Sigmoid colon (tissue), 4 donors: ENCODE measurements around the gene RPL14.

Experiments
- EP300 ChIP-seq, 4 donors: sonication (generic); formaldehyde crosslinking; IDR thresholded peaks; one replicate each; pipeline ENCODE4 v1.6.1; 2017; ENCODE audit warnings: antibody characterized with exemption in 4 of 4
- POLR2A ChIP-seq, 2 donors: fragments of 450-650 bp; IDR thresholded peaks; one replicate each; pipeline ENCODE4 v1.6.1; 2016; ENCODE audit warnings: antibody characterized with exemption in 2 of 2, mild to moderate bottlenecking in 2 of 2, moderate library complexity in 2 of 2
- TF ChIP-seq, protein P1 (sequence below), 4 experiments: fragments of 450-650 bp in 3 of 4; fragments of 200-600 bp in 1 of 4; IDR thresholded peaks; one replicate each; pipeline ENCODE4 v1.5.1; 2016 to 2019; ENCODE audit warnings: antibody characterized with exemption in 4 of 4, mild to moderate bottlenecking in 3 of 4, moderate library complexity in 2 of 4

DNA sequence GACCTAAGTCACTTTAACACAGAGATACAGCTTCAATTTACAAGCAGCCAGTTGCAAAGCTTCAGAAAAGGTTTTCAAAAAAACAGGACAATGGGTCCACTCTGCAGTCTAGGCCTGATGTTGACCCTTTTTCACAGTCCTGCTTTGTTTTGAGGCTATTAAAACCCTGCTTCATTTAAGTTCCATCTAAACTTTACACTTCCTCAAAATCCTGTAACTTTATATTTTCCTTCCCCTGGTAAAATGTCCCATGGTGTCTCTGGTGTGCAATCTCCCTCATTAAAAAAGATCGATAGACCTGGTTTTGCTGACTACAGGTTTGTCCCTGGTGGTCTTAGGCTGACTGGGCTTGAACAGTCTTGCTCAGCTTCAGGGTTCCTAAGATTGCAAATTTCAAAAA is 5.1 kb upstream of the RPL14 start:
- TF ChIP-seq, protein P1, sequence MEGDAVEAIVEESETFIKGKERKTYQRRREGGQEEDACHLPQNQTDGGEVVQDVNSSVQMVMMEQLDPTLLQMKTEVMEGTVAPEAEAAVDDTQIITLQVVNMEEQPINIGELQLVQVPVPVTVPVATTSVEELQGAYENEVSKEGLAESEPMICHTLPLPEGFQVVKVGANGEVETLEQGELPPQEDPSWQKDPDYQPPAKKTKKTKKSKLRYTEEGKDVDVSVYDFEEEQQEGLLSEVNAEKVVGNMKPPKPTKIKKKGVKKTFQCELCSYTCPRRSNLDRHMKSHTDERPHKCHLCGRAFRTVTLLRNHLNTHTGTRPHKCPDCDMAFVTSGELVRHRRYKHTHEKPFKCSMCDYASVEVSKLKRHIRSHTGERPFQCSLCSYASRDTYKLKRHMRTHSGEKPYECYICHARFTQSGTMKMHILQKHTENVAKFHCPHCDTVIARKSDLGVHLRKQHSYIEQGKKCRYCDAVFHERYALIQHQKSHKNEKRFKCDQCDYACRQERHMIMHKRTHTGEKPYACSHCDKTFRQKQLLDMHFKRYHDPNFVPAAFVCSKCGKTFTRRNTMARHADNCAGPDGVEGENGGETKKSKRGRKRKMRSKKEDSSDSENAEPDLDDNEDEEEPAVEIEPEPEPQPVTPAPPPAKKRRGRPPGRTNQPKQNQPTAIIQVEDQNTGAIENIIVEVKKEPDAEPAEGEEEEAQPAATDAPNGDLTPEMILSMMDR (IDR thresholded peaks at IDR 0.05) = no peak
- TF ChIP-seq POLR2A (IDR thresholded peaks at IDR 0.05) = no peak
- no peak for TF ChIP-seq EP300 (IDR thresholded peaks at IDR 0.05)
